Stimulated activated CD8-positive, alpha-beta memory T cell treated with anti-CD3 and anti-CD28 coated beads, Interleukin-12 subunit alpha, Interleukin-12 subunit beta, amount 100 ng/mL, for 4 hours (primary cell): Measurements from ENCODE around the gene MOGAT3.
"Not testable (repeated sequence)": the region's sequence is repeated elsewhere in the genome, so short reads cannot be mapped to it uniquely, and the experiment has no call there.

Experiments used
- DNase-seq: peaks from one replicate; pipeline ENCODE4 v3.0.0-alpha.2; 2020; ENCODE audit warnings: low read depth

The MOGAT3 gene

DNA sequence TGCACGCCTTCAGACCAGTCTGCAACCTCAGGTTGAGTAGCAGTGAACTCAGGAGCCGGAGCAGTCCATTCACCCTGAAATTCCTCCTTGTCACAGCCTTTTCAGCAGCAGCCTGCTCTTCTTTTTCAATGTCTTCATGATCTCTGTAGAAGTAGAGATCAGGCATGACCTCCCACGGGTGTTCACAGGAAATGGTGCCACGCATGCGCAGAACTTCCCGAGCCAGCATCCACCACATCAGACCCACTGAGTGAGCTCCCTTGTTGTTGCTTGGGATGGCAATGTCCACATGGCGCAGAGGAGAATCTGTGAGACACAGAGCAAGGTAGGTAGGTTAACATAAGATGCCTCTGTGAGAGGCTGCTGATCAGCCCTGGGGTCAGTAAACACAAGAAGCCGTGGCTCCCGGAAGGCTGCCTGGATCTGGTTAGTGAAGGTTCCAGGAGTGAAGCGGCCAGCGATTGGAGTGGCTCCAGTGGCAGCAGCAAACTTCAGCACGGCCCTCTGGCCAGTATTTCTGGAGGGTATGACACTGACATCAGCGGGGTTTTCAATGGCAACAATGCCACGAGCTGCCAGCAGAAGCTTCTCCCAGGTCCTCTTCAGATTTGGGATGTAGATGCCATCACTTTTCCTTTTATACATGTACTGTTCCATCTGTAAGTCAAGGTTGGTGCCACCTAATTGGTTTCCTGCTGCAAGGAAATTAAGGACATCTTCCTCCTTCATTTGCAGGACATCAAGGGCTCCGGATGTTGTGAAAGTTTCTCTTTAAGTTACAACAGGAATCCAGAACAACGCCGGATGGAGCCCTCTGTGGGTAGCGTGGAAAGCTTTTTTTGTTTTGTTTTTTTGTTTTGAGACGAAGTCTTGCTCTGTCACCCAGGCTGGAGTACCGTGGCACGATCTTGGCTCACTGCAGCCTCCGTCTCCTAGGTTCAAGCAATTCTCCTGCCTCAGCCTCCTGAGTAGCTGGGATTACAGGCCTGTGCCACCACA lies 3.2 kb upstream of the MOGAT3 start:
- DNase-seq, result not testable (repeated sequence)

DNA sequence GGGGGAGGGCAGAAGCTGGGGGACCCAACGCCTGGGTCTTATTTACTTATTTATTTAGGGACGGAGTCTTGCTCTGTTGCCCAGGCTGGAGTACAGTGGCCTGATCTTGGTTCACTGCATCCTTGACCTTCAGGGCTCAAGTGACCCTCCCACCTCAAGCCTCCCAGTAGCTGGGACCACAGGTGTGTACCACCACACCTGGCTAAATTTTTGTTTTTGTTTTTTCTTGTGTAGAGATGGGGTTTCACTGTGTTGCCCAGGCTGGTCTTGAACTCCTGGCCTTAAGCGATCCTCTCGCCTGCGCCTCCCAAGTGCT lies 1.7 kb upstream of the MOGAT3 start:
- no peak for DNase-seq

DNA sequence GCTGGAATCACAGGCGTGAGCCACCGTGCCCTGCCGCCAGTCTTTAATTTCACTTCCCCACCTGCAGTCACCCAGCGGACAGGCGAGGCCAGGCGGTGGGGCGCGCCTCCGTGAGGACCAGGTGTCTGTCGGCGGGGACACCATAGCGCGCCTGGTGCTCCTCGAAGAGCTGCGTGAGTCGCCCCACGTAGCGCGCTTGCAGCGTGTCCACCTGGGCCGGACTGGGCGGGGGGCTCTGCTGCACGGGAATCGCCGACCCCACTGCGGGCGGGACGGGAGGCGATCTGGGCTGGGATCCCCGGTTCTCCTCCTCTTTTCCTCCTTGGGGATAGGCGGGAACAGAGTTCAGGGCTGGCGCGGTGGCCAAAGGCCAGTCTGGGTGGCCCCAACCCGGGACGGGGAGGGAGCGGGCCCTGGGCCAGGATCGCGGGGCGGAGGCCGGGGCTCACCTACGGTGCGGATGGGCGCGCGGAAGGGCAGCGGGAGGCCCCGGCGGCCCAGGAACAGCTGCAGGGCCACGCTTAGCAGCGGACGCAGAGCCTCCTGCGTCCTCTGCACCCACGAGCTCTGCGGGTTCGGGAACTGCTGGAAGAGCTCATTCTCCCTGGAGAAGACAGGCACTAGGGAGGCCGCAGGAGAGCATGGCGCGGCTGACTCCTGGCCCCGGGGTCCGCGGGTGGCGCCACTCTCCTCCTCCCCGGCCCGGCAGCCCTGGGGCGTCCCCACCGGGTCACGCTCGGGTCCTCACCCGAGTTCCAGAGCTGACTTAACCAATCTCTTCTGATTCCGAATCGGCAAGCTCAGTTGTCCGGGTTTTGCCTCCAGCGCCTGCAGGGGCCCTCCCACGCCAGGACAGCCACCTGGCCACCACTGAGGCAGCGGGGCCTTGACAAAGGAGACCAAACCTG lies 1.1 kb upstream of the MOGAT3 start:
- DNase-seq, result no peak

DNA sequence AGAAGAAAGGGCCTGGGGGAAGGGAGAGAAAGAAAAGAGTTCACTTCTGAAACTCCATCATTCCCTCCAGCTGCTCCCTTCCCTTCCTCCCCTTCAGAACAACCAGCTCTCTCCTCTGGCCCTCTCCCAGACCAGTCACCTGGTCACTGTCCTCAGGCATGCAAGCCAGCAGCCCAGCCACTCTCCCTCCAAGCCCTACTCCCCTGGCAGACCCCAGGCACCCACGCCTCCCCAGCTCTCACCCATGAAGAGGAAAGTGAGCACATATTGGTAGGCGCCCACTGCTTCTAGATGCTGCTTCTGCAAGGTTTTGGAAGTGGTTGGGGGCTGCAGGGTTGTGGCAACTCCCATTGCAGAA lies 353 bp downstream of the MOGAT3 start:
- DNase-seq, result no peak

DNA sequence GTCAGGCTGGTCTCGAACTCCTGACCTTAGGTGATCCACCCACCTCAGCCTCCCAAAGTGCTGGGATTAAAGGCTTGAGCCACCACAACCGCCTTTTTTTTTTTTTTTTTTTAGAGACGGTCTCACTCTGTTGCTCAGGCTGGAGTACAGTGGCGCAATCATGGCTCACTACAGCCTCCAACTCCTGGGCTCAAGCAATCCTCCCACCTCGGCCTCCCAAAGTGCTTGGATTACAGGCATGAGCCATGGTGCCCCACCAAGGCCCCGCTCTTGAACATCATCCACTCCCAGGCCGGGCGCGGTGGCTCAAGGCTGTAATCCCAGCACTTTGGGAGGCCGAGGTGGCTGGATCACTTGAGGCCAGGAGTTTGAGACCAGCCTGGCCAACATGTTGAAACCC lies 1.3 kb downstream of the MOGAT3 start:
- not testable (repeated sequence) for DNase-seq

DNA sequence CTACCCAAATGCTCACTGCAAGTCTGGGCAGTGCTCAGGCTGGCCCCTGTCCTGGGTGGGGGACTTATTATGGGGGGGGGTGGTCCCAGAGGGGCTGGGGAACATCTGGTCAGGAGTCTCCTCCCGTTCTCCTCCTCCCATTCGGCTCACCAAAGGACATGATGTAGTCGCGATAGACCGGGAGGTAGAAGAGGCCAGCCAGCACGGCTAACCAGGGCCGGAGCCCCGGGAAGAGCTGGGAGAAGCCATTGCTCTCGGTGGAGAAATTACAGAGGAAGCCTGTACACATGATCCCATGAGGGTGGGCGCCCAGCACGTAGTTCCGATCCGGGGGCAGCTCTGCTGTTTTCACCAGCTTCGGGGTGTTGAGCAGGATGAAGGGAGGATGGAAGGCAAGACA lies 2.4 kb downstream of the MOGAT3 start:
- no peak for DNase-seq

DNA sequence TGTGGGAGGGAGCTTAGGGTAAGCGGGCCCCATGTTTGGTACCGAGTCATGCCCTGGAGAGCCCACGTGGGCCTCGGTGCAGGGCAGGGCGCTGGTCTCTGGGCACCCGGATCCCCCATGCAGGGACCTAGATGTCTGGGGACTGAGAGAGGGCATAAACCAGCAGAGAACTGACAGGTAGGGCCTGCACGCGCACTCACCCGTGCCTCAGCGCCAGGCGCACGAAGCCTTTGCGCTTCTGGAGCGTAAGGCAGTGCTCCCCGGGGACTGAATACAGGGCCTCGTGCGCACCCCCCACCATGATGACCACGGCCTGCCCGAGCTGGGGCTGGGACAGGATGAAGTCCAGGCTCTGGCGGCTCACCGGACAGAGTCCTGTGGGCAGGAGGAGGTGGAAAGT lies 2.8 kb downstream of the MOGAT3 start:
- no peak for DNase-seq

DNA sequence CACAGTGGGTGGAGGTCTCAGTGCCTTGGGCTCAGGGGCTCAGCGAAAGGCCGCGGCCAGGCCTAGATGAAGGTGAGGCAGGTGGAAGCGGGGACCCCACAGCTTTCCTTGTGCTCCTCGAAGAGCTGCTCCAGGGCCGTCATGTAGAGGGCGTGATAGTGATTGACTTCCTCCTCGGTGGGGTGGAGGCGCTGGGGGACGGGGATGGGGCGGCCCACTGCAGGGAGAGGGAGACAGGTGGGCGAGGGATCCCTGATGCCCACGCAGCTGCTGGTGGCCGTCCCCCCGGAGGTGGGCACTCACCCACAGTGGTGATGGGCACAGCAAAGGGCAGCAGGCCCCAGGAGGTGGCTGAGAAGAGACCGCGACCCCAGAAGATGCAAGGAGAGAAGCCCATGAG lies 5.0 kb downstream of the MOGAT3 start:
- DNase-seq, result no peak

DNA sequence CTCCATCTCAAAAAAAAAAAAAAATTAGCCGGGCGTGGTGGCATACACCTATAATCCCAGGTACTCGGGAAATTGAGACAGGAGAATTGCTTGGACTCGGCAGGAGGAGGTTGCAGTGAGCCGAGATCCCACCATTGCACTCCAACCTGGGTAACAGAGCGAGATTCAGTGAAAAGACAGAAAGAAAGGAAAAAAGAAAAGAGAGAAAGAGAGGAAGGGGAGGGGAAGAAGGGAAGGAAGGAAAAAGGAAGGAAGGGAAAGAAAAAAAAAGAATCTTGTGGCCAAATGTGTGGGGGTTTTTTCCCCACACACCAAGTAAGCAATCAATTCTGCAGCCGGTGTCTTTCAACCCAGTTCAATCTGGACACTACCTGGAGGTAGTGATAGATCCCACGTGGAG lies 11.7 kb downstream of the MOGAT3 start:
- DNase-seq, result no peak

DNA sequence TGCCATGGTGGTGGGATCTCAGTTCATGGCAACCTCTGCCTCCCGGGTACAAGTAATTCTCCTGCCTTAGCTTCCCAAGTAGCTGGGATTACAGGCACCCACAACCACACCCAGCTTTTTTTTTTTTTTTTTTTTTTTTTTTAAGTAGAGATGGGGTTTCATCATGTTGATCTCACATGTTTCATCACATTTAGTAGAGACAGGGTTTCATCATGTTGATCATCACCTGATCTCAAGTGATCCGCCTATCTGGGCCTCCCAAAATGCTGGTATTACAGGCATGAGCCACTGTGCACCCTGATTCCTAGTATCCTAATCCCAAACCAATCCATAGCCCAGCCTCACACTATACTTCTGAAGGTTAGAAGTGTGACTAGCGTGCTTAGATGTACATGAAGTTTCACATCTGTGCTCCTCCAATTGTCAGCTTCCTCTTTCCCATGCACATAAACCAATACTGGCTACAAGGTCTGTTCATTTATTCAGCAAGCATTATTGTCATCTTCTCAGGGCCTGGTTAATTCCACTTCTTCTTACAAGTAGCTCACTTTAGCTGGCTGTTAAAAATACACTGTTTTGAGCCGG lies 13.9 kb downstream of the MOGAT3 start:
- no peak for DNase-seq

DNA sequence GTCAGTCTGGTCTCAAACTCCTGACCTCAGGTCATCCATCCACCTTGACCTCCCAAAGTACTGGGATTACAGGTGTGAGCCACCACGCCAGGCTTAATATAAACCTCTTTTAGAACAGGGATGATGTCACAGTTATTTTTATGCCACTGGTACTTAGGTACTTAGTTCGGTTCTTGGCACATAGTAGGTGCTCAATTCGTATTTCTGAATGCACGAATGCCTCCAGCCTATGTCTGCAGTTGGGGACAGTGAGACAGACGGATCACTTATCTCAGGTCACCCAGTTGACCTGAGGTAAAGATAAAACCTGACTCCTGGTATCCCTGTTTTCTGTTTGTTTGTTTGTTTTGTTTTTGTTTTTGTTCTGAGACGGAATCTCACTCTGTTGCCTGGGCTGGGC lies 14.6 kb downstream of the MOGAT3 start:
- no peak for DNase-seq

DNA sequence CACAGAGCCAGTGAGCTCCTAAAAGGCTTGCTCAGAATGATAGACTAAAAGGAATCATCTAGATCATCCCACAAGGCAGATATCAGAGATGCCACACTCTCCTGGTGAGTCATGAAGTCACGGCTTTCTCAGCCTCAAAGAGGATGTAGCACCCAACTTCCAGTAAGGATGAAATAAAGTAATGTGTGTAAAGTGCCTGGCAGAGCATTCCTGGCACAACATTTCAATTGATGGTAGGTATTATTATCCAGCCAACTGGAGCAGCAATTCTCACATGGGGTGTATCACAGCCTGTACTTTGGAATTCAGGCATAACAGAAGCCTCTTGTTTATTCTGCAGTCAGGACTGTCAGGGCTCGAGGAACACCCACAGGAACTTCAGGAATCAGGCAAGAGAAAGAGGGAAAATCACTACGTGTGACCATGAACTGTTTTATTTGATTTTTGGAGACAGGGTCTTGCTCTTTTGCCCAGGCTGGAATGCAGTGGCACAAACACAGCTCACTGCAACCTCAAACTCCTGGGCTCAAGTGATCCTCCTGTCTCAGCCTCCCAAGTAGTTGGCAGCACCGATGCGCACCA lies 15.5 kb downstream of the MOGAT3 start:
- DNase-seq, result no peak

DNA sequence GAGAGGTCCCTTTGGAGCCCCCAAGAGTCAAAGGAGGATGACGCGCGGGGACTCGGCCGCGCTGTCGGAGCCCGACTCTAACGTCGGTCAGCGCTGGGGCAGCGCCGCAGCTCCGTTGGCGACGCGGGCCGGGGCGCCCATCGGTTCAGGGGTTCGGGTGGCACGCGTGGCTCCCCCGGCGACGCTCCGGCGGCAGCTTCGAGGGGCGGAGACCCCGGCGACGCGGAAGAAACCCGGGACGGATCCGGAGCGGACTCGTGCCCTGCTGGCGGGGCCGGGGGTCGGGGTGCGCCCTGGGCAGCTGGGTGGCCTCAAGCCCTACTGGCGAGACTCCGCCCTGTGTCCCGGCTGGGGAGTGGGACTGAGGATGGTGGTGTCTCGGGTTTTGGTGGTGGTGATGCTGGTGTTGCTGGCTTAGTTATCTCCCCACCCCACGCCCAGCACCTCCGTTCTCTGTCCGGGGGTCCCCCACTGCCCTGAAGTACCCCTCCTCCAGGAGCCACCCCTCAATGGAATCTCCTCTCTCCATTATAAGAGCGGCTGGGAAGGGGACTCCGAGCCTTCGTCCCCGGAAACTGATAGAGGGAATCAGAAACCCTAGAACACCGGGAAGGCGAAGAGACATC lies 20.6 kb downstream of the MOGAT3 start, which contains the start of gene NAT16:
Gene NAT16, minus strand, starts transcription at position 164 of the 626 bp plus-strand sequence. CDS start 5,486 bp downstream, outside the sequence.
- no peak for DNase-seq

DNA sequence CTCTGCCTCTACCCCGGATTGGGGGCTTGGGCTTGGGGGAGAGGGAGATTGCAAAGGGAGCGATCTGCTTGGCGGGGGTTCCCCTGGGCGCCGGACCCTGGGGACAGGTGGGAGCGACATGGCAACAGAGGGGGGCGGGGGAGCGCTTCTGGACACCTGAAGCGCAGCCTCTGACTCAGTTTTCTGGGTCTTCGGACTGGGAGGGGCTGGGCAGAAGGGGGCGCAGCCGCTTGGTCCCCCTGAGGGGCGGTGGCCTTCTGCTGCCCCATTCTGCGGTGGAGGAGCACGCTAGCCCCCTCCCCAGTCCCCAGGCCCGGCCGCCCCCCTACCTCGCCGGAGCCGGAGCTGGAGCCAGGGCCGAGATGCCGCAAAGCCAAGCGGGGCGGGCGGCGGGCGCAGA lies 21.1 kb downstream of the MOGAT3 start:
- no peak for DNase-seq

DNA sequence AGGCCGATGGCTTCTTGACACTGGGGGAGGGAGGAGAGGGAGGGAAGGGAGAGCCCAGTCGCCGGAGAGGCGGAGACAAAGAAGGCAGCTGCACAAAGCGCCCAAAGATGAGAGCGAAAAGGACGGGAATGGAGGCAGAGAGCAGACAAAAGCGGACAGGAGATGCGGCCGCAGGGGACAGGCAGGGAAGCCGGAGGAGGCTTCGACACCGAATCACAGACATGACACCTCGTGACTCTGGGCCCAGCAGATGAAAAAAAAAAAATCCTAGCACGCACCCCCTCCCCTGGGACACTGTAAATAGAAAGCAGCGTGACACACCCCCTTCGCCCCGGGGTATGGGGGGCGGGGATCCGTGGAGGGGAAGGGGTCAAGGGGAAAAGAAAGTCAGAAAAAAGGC lies 21.7 kb downstream of the MOGAT3 start:
- DNase-seq, result no peak

DNA sequence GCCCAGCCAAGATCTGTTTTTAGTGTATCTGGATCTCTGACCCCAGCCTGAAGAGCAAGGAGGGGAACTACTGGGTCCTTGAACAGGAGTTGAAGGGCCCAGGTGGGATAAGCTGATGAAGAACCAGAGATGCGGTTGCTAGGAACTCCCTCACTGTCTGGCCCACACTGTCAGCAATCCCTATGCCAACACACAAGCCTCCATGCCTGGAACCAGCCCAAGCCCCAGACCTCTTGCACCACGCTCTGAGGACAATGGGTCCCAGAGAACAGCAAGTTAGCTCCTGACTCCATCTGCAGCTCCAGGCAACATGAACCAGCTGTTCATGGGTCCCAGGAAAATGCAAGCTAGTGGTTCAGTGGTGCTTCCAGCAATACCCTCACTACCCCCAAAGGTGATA lies 23.2 kb downstream of the MOGAT3 start:
- DNase-seq, result no peak

DNA sequence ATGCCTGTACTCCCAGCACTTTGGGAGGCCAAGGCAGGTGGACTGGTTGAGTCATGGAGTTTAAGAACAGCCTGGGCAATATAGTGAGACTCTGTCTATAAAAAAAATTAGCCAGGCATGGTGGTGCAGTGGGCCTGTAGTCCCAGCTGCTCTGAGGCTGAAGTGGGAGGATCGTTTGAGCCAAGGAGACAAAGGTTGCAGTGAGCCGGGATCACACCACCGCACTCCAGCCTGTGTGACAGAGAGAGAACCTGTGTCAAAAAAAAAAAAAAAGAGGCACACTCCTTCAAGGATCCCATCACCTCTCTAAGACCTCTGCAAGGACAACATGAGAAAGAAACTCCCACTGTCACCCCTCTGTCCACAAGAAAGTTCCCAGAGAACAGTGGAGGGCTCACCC lies 25.2 kb downstream of the MOGAT3 start:
- no peak for DNase-seq

DNA sequence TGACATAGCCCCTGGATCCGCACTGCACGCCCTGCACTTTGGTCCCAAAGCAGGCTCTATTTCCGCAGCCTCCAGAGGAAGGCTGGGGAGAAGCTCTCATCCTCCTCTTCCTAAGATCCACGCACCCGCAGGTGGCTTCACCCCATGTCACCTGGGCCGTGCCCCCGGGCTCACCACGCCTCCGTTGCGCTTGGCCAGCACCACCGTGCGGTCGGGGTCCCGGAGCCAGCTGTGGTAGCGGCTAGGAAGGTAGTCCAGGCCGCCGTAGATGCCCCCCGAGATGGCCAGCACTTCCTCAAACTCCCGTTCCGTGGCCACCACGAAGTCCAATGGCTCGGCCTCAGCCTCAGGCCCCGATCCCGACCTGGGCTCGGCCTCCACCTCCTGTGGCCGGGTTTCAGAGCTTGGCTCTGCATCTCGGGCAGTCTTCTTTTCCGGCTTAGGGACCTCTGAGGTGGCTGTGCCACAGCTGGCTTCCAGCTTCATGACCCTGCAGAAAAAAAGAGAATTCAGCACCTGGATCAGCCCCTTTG lies 26.4 kb downstream of the MOGAT3 start:
- no peak for DNase-seq

DNA sequence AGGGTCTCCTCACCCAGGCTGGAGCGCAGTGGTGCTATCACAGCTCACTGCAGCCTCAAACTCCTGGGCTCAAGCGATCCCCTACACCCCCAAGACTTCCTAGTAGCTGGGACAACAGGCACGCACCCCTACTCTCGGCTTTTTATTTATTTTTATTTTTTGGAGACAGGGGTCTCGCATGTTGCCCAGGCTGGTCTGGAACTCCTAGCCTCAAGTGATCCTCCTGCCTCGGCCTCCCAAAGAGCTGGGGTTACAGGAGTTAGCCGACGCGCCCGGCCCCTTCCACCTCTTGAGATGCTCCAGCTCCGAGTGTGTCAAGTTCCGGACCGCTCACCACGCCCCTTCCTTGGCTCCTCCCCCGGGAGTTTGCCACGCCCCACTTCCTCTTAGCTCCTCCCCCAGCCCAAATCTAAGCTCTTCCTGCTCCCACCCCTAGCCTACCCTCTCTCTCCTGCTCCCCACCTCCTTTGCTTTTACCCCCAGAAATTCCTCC lies 27.0 kb downstream of the MOGAT3 start:
- DNase-seq, result no peak

DNA sequence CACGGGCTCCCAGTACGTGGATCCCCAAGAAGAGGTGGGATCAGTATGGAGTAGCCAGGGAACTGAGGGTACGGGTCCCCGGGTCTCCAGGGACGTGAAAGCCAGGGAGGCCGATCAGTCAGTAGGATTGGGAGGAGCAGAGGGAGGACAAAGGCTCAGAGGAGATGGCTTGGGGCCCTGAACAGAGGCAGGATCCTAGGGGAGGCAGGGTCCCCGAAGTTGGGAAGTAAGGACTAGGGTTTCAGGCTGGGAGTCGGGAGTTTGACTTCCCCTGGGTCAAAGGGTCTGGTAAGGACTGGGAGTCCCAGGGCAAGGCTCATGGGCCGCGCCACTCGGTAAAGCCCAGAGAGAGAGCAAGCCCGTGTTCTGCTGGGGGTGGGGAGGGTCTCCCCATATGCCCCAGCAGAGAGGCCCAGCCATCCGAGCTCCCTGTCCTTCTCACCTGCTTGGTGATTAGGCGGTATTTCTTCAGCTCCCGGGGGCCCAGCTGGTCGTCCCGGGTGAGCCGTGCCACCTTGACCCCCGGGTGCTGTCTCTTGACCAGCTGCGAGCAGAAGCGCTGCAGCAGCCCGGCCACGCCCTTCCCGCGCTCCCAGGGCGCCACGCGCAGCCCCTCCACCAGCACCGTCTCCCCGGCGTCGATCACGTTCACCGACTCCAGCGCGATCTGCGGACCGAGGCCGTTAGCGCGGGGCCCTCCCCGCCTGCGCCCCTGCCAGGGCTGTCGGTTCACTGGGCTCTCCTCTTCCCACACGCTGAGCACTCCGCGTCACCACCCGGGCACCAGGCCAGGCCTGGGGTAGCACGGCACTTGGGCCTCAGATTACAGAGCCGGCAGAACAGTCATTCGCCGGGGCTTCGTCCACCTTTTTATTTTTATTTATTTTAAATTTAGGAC lies 27.7 kb downstream of the MOGAT3 start:
- DNase-seq, result no peak
